ENCODE data around the gene PRRT1. TPM values are rescaled to one million over a fixed set of nuclear protein-coding genes. Genes with fewer than 3 reads are reported as not detected.

The PRRT1 gene
- total and polyA plus RNA-seq, 2 of the 4 experiments (the other 2 are of a cell fraction): 0.99 TPM; not detected in 1

DNA sequence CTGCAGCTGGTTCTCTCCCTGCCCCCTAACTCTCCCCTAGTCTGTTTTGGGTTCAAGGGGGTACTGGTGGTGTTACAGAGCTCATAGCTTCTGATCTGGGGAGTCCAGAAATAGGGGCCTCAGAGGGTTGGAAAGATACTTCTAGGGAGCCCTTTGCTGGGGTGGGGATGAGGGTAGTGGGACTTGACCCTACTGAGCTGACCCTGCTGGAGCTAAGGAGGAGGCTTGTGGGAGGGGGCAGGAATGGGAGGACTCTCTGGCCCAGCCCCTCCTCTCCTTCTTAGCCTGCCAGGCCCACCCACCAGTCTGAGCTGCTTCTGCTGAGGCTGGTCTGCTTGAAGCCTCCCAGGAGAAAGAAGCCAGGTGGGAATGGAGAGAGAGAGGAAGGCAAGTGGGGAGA lies 12.6 kb upstream of the PRRT1 start, which contains the start of gene EGFL8:
TSS of gene EGFL8 (plus strand) at position 301 of the 400 bp plus-strand sequence. CDS start 1,571 bp downstream, outside the sequence.
- H3K9ac ChIP-seq (ENCODE audit: low read depth, low read length): no peak within 1 kb of the TSS
- H2AK5ac ChIP-seq (ENCODE audit: low read depth, low read length): no peak within 1 kb of the TSS
- no peak within 1 kb of the TSS for H2BK120ac ChIP-seq (ENCODE audit: low read depth, low read length)
- H2BK20ac ChIP-seq (ENCODE audit: low read depth, low read length): no peak within 1 kb of the TSS
- no peak within 1 kb of the TSS for H4K8ac ChIP-seq (ENCODE audit: low read depth in 2 of 2, low read length in 2 of 2)
- H3K9me1 ChIP-seq (ENCODE audit: insufficient read depth, low read length): peaks cover 3% of the 10 kb centered on the region; the same call in 1 of the 2 replicates
- intact Hi-C loops (cut with micrococcal nuclease) (no loop called here), dilution Hi-C loops (cut with HindIII; ENCODE audit: low sequenced_read_pairs, unreplicated experiment) (no loop called here), in situ Hi-C loops (cut with MboI; ENCODE audit: low sequenced_read_pairs) (no loop called here)
- CTCF ChIA-PET: no interaction called here
- no peak within 1 kb of the TSS for H3K23ac ChIP-seq (ENCODE audit: low read depth, low read length)
- no peak within 1 kb of the TSS for H3K27ac ChIP-seq (ENCODE audit: insufficient read depth, low read length)
- no peak within 1 kb of the TSS for H4K5ac ChIP-seq (ENCODE audit: low read depth, low read length)
- no peak within 1 kb of the TSS for H3K4ac ChIP-seq (ENCODE audit: low read depth, low read length)
- H4K20me1 ChIP-seq (ENCODE audit: insufficient read depth, low read length): no peaks in the 10 kb centered on the region
- H3K14ac ChIP-seq (replicated peaks; ENCODE audit: low read depth, low read length): no peak within 1 kb of the TSS
- H3K27me3 ChIP-seq (ENCODE audit: control insufficient read depth, insufficient read depth, low read length): no peaks in the 10 kb centered on the region
- H3K79me1 ChIP-seq (ENCODE audit: low read depth in 1 of 2, low read length in 2 of 2): no peaks in the 10 kb centered on the region
- peak within 1 kb of the TSS; percentile 61 for H2AK9ac ChIP-seq (replicated peaks; ENCODE audit: low read depth, low read length, poor library complexity)
- H2BK5ac ChIP-seq (ENCODE audit: low read depth, low read length, poor library complexity, severe bottlenecking): no peak within 1 kb of the TSS
- TF ChIP-seq, protein P1, sequence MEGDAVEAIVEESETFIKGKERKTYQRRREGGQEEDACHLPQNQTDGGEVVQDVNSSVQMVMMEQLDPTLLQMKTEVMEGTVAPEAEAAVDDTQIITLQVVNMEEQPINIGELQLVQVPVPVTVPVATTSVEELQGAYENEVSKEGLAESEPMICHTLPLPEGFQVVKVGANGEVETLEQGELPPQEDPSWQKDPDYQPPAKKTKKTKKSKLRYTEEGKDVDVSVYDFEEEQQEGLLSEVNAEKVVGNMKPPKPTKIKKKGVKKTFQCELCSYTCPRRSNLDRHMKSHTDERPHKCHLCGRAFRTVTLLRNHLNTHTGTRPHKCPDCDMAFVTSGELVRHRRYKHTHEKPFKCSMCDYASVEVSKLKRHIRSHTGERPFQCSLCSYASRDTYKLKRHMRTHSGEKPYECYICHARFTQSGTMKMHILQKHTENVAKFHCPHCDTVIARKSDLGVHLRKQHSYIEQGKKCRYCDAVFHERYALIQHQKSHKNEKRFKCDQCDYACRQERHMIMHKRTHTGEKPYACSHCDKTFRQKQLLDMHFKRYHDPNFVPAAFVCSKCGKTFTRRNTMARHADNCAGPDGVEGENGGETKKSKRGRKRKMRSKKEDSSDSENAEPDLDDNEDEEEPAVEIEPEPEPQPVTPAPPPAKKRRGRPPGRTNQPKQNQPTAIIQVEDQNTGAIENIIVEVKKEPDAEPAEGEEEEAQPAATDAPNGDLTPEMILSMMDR (conservative IDR thresholded peaks at IDR 0.05; ENCODE audit: low read depth, low read length): no peak
- no peak for TF ChIP-seq POLR2A (IDR thresholded peaks at IDR 0.05; ENCODE audit: low read depth, low read length)
- no peak for TF ChIP-seq FOS (IDR thresholded peaks at IDR 0.05; ENCODE audit: low read depth, low read length)
- no peak for TF ChIP-seq NFE2L2 (IDR thresholded peaks at IDR 0.05; ENCODE audit: low read depth, low read length)
- TF ChIP-seq RAD21 (IDR thresholded peaks at IDR 0.05; ENCODE audit: low read length): no peak
- no peak for TF ChIP-seq MXI1 (IDR thresholded peaks at IDR 0.05; ENCODE audit: borderline replicate concordance, low read depth, low read length)
- no peak for TF ChIP-seq MAFK (IDR thresholded peaks at IDR 0.05; ENCODE audit: low read depth, low read length)
- POLR2A ChIA-PET (ENCODE audit: unreplicated experiment): no interaction called here
- BruUV-seq (replicated peaks): no TSS peak
- H3K9me3 ChIP-seq (ENCODE audit: control insufficient read depth, insufficient read depth, low read length): no peaks in the 10 kb centered on the region
- no peaks in the 10 kb centered on the region for H3K4me1 ChIP-seq (ENCODE audit: control insufficient read depth, insufficient read depth, low read length)
- H3K56ac ChIP-seq (ENCODE audit: extremely low read depth, insufficient read depth, low read length): no peak within 1 kb of the TSS
- DNase-seq (no peak), ATAC-seq (ENCODE audit: low read depth) (no peak)
- no peak within 1 kb of the TSS for H3K4me3 ChIP-seq (ENCODE audit: insufficient read depth, low read depth, low read length)
- H2BK15ac ChIP-seq (ENCODE audit: low read depth, low read length): no peak within 1 kb of the TSS
- no peak within 1 kb of the TSS for H3K4me2 ChIP-seq (ENCODE audit: low read depth, low read length)
- H3K36me3 ChIP-seq (ENCODE audit: control insufficient read depth, insufficient read depth, low read length): peaks cover 45% of the 10 kb centered on the region
- H3K18ac ChIP-seq (ENCODE audit: low read depth, low read length): no peak within 1 kb of the TSS
- no peak within 1 kb of the TSS for H4K91ac ChIP-seq (ENCODE audit: insufficient read depth, low read depth, low read length)
- H2AFZ ChIP-seq (replicated peaks; ENCODE audit: low read length, poor library complexity): no peak within 1 kb of the TSS

All from IMR-90 (cell line).